Measurements from ENCODE around the gene TUBA4A.
A peak's percentile ranks its signal among the peaks of the same experiment; 100 is the strongest.
"Not testable (repeated sequence)": the region's sequence is repeated elsewhere in the genome, so short reads cannot be mapped to it uniquely, and the experiment has no call there.

The TUBA4A gene

GRCh38 chr2:219209236-219210195, 44.2 kb downstream of the TUBA4A start:
- DNase-seq = no peak

GRCh38 chr2:219207884-219208740, 45.6 kb downstream of the TUBA4A start:
- no peak for DNase-seq

- DNase-seq = no peak
These were observed 46.4 kb downstream of the TUBA4A start for GRCh38 chr2:219207134-219207883.

- peak; percentile 85 to 98 for DNase-seq
These were observed 47.2 kb downstream of the TUBA4A start, which contains the start of gene ZFAND2B for GRCh38 chr2:219206328-219207133. ZFAND2B (plus strand) TSS chr2:219206782; CDS start chr2:219206988, 206 bp downstream.

- DNase-seq = no peak
These were observed 47.8 kb downstream of the TUBA4A start for GRCh38 chr2:219205981-219206327.

GRCh38 chr2:219205165-219205538, 48.6 kb downstream of the TUBA4A start:
- no peak for DNase-seq

GRCh38 chr2:219204425-219205164, 49.1 kb downstream of the TUBA4A start:
- DNase-seq = no peak

- DNase-seq = not testable (repeated sequence)
These were observed 52.4 kb downstream of the TUBA4A start for GRCh38 chr2:219201331-219201730.

- peak; percentile 67 to 74 for DNase-seq
These were observed 53.0 kb downstream of the TUBA4A start for GRCh38 chr2:219200502-219201326.

All from NCI-H526 (cell line).